Measurements from ENCODE around the gene SLC25A26.

The SLC25A26 gene

DNA sequence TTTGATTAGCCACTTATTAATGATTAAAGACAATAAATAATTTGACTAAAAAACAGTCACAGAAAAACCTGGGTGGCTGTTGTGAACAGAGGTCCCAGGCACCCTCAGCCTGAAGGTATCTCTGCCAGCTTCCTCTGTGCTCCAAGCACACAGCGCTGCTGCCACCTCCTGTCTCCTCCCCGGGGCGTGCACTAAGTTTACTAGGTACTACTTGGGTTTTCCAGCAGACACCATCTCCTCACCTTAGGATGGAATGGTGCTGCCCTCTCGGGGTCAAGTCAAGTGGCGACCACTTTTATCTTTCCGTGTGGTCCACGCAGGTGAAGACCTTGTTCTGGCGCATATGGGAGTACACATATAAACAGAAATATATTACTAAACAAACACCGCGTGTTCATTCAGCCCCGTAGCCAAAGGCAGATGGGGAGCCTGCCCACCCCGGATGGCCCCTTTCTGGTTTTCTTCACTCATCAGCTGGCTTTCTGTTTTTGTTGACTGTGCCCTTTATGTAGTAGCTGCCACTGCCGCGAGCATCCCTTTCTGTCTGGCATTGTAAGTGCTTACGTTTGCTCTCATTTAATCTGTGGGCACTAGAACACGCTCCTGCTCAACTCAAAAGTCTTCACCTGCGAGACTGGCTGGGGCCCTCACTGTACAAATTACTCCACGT, 152.0 kb downstream of the SLC25A26 start:
- no peak for DNase-seq (ENCODE audit: low read depth, low spot score)

DNA sequence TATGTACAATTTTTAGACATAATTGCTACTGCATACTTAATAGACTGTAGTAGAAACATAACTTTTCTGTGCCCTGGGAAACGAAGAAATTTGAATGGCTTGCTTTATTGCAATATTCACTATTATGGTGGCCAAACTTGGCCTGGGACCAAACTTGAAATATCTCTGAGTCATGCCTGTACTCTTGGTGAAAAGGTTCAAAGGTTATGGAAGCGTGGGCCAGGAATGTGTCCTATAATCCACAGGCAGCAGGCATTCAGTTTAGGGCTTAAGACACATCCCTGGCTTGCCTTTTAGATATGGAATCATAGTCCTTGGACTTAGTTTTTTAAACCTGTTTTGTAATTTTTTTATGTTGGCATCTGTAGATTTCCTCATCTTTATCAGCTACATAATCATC, 155.8 kb downstream of the SLC25A26 start:
- peak; percentile 57 for DNase-seq (ENCODE audit: low read depth, low spot score)

DNA sequence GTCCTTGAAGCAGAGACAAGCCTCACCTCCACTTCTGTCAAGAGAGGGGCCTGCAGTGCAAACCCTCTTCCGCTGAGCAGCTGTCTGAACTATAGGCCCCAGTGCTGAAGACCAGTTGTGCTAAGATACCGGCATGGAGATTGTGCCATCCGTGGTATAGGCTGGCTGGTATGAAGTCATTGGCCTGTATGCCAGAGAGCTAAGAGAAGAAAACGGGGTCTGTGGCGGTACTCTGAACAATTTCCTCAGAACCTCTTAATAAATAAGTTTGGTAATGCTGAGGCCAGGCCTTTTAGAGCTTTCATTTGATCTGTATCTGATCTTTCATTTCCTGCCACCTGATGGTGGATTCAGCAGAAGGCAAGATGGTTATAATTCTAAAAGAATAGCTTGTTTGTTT, 157.0 kb downstream of the SLC25A26 start:
- no peak for DNase-seq (ENCODE audit: low read depth, low spot score)

DNA sequence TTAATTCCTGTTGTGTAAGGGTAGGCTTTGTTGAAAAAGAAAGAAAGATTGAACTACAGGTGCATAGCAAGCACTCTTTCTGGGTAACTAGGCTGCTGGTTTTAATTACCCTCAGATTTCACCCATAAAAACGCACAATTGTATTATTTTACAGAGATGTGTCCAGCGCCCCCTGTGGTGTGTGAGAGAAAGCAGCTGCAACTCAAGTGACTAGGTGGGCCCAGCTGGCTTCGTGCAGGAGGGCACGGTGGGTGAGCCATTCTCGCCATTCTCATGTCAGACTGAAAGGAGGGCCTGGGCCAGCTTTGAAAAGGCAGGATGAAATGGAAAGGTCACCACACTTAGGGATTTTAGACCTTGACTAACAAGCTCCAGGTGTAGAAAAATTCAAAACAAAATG, 157.5 kb downstream of the SLC25A26 start:
- DNase-seq (ENCODE audit: low read depth, low spot score) = no peak

DNA sequence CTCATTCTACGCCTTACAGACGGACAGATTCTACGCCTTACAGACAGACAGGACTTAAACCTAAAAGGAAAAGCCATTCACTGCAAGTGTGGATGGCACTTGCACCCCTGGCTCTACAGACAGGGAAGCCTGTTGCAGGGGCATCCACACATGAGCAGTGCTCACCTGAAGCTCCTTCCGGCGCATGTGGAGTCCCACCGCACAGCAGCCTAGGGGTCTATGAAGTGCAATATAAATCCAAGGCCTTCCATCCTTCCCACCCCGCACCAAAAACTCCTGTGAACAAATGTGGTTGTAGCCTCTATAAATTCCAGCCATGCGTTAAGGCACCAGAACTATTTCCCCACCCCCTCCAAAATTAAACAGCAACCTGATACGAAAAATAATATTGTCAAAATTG, 158.8 kb downstream of the SLC25A26 start:
- DNase-seq (ENCODE audit: low read depth, low spot score) = no peak

DNA sequence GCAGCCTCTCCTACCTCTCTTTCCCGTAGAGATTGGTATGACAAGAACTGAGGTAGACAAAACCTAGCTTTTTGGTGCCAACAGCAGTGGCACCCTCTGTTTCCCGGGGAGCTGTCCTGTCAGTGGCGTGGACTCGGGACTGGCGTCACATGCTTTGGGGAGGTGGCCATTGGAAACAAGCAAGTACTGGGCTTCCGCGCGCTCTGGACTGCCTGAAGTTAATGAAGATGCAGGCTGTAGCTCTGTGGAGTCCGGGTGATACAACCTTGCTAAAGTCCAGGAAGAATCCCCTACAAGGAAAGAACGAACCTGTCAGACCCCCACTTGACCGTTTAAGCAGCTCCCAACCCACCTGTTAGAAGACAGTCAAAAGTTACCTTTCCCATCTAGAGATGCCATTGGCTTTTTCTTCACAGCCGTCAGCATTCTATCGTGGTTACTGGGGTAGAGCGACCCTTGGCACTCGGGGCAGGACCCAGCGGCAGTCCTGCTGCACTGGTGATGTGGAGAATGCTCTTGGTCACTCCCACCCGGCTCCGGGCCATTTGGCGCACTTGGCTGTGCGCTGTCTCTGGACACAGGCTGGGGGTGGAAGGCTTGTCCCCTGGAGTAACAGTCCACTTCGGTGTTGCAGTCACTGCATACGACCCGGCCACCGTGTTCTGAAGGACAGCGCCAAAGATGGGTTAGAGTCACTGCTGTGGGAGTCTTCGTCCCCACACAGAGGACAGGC, 159.6 kb downstream of the SLC25A26 start:
- DNase-seq (ENCODE audit: low read depth, low spot score) = no peak

DNA sequence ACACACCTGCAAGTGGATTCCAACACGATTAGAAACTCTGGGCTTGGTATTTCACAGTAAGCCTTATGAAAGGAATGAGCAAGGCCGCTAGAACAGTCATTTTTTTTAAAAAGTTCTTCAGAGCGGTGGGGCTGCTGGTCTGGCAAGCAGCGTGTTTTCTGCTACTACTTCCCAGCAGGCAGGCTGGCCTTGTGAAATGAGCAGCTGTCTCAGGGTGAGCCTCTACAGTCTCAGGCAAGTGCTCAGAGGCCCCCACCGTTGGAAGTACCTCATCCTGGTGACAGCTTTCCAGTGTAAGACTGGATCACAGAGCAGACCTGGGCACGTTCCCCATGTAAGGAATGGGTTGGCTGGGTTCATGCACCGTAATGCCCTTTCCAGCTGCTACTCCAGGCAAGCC, 160.8 kb downstream of the SLC25A26 start:
- DNase-seq (ENCODE audit: low read depth, low spot score) = no peak

DNA sequence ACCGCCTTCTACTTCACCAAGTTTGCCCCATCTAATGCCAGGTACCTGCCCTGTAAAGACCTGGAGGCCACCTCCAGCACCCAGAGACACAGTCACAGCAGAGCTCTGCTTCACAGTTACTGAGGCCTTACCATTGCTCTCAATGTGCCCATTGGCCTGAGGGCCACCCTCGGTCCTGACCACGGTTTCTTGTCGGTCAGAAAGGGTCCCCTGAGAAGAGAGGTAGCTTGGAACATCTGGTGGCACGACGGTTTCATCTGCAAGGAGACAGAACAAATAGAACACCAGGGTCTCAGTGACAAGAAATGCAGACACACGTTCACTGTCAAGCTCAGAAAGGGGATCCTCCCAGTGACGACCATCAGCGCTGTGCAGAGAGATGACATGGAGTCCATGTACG, 161.3 kb downstream of the SLC25A26 start:
- no peak for DNase-seq (ENCODE audit: low read depth, low spot score)

DNA sequence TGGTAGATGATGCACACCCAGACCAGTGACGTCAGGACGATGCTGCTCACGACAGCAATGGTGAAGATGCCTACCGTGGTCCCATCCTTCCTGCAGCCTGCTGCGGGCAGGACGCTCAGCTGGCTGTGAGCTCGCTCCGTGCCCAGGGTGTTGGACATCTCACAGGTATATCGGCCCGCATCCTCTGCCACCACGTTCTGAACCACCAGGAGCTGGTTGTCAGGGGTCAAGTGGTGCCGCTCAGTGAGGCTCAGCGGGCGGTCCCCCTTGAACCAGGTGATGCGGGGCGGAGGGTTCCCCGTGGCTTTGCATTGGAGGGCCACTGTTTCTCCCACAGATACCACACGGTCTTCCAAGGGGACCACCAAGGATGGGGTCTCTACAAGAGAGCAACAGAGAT, 162.2 kb downstream of the SLC25A26 start:
- no peak for DNase-seq (ENCODE audit: low read depth, low spot score)

DNA sequence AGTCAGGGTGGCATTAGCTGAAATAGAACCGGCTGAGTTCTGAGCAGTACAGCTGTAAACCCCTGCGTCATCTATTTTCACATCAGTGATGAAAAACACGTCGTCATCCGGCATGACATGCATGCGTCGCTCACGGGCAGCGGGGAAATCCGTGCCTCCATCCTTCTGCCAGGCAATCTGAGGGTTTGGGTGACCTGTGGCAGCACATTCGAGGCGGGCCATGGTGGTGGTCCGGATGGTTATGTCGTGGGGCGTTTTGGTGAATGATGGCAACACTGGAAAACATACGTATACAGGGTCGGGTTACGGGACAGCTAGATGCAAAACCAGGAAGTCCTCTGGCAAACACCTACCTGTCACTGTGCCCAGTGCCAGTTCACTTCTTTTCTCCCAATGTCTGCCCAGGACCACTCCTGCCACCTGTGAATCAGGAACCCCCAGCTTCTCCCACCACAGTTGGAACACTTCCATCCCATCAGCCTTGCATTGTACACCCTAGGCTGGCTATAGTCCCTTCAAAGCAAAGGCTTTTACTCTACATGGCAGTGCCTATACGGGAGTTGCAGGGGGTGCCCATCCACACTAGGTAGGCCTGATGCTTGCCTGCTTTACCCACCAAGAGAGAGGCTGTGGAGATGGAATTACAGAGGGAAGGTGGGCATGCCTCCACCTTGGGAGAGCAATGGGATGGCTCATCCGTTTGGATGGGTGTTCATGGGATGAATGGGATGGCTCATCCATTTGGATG, 163.4 kb downstream of the SLC25A26 start:
- DNase-seq (ENCODE audit: low read depth, low spot score) = no peak

DNA sequence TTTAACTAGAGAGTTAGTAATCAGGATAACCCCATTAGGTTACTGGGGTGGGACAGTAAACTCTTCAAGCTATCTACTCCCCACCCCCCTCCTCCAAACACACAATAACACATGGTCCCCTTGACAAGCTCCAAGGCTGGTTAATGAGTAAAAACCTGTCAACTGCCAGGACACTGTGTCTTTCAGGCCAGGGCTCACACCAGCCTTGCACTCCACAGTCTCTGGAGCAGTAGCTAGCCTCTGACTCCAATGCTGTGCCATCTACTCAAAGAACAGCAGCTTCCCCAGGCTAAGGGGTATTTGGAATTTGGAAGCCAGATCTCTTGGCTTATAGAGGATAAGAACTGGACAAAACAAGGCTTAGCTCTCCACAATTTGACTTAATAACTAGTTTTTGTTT, 164.3 kb downstream of the SLC25A26 start:
- no peak for DNase-seq (ENCODE audit: low read depth, low spot score)

DNA sequence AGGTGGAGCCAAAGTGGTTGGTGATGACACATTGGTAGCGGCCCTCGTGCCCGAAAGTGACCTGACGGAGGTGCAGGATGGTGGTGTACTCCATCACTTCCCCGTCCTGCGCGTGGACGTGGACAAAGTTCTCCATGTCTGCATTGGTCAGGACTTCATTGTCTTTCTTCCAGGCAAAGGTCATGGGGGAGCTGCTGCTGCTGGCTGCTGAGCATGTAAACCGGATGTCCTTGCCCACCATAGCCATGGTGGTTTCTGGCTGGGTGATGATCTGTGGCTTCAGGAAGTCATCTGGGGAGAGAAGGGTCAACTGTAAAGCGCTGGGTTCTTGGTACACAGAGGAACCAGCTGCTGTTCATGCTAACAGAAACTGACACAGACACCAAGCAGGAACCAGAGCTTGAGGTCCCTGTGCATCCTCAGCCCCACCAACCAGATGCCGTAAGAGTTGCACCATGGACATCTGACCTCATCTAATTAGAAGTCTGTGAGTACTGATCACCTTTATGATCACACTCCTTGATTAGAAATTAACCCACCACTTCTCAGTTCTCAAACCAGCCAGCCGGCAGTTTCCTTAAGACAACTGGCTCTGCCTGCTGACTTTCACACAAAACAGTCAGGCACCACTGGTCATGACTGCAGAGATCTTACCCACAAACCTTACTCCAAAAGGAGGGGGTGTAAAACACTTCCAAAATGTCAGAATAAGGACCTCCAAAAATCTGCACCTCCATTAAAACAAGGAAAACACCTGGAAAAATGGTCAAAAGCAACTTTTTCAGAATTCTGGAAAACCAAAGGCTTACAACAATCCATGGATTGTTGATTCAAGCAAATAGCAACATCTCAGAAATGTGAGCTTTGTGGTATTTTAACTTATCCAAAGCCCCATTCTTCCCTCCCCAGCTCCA, 165.5 kb downstream of the SLC25A26 start:
- no peak for DNase-seq (ENCODE audit: low read depth, low spot score)

DNA sequence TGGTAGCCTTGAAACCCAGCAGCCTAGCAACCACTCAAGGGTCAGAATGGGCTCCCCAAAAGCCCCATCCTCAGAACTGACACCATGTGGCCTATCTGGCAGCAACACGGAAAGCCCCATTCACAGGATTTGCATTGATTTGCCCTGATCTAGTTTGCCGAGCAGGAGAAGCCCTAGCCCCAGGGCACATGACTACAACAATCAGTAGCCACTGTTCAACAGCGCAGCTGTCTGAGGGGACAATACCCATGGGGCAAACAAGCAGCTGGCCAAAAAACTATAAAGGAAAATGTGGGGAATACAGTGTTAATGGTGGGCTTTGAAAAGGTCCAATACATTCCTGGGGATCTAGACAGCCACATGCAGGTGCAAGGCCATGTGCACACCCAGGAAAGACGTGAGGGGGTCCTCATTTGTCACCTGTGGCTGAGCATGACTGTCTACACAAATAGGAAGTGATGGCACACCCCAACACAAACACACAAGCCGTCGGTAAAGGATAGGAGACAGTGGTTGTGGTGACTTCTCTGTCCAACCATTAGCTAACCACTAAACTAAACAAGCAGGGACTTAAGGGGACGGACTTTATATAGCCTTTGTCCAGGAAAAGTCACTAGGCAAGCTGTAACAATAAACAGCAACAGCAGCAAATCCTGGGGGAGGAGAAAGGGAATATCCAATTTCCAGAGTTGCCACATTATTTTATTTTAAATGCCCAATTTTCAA, 166.3 kb downstream of the SLC25A26 start:
- no peak for DNase-seq (ENCODE audit: low read depth, low spot score)

DNA sequence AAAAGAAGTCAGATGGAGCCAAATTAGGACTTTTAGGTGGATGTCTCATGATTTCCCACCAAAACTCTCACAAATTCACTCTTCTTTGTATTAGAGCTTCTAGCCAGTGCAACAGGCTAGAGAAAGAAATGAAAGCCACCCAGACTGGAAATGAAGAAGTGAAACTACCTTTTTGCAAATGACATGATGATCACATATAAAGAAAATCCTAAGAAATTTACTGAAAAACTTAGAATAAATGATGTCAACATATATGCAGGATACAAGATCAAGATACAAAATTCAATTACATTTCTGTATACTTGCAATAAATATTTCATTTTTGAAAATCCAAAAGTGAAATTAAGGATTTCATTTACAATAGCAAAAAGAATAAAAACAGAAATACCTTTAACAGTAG, 169.2 kb downstream of the SLC25A26 start:
- no peak for DNase-seq (ENCODE audit: low read depth, low spot score)

DNA sequence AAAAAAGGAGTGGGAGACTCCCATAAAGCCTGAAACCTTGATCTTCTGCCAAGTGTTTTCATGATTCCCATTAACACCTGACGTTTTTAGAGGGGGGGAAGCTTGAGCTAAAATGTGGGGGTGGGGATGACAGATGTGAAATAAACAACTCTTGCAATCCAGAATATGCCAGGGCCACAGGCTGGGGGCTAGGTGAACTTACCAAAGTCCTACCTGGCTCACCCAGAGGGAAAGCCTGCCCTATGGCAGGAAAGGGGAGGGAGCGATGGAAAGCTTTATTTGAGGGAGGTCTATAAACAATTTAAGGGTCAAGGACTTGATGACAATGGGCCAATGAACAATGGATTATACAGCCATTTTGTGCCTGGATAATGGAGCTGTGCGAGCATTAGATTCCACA, 171.7 kb downstream of the SLC25A26 start:
- DNase-seq (ENCODE audit: low read depth, low spot score) = no peak

DNA sequence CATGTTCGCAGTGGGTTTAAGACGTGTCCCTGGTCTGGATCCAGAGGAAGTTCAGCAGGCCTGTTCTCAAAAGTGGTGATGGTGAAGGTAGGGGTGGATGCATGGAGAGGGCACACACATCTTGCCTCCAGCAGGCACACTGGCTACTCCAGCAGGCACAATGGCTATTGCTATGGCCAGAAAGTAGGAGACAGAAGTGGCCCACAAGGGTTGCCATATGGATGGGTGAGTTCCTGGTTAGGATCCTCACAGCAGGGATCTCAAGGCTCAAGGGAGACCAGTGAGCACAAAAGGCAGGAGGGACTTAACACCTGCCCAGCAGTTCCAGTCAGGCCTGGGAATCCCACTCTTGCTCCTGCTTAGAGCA, 172.1 kb downstream of the SLC25A26 start:
- DNase-seq (ENCODE audit: low read depth, low spot score) = no peak

DNA sequence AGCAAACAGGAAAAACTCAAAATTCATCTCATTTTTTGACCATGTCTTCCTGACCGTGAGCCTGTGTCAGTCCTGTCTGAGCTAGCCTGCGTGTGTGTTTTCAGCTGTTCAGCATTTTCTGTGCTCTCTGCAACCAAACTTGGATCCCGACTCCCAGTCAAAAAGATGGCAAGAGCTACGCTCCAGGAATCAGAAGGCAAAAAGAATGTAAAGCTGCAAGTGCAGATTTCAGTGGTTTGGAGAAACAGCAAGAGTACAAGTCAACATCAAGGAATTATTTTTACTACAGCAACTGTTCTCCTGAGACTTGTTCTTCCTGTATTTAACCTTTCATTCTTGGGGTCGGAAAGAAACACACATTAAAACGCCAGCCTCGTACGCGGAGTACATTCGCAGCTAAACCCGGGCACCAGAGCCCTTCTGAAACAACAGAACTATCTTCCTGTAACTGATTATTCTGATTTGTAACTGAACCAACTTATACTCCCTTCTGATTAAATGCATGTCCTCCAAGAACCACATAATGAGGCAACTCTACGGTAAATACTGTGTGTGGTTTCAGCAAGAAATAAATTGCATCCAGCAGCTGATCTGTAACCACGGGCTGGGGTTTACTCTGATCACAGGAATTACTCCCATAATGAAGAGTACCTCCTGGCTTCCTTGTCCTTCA, 172.7 kb downstream of the SLC25A26 start:
- DNase-seq (ENCODE audit: low read depth, low spot score) = peak; percentile 79

DNA sequence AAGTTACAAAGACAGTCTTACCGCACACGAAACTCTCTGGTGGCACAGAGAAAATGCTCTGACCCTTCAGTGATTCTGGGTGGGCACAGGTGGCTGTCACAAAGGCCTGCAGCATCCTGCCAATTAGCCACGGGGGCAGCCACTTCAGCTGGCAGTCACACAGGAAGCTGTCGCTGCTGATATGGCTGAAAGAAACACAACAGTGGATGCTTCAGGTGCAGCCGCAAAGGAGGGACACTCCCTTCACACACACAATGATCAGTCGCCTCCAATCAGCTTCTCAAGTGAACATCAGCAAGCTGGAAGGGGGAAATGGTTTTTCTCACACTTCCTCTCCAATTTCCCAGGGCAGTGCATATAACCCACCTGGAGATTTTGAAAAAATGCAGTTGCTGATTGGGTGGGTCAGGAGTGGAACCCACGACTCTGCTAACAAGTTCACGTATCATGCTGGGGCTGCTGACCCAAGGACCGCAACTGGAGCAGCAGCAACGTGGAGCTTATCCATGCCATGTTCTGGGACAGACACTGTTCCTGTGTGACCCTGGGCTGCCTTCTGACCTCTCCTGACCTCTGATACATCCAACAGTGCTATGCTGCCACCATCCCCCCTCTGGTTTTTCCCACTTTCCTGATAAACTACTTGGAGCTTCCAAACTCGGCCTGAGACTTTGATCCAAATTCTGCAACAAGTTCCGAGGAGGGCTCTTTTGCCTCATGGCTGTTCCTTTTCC, 173.4 kb downstream of the SLC25A26 start:
- DNase-seq (ENCODE audit: low read depth, low spot score) = no peak

DNA sequence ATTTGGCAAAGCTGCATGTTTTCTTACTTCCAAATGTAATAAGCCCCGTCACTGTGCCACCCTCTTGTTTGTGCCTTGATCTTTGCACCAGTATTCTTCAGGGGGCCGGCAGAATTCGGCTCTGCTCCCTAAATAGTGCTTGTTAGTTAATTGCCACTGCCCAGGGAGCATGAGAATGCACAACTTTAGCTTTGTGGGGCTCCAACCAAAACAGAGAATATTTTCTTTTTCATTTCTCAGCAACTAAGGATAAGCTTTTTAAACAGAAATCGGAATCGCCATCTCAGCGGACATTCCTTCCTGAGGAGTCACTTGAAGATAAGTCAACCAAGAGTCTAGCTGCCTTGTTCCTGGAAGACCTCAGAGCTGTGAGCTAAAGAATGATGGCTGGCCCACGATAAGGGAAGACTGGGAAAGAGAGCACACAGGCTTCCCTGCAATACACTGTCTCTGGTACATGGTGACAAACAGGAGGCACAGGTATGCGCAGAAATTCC, 174.0 kb downstream of the SLC25A26 start:
- no peak for DNase-seq (ENCODE audit: low read depth, low spot score)

DNA sequence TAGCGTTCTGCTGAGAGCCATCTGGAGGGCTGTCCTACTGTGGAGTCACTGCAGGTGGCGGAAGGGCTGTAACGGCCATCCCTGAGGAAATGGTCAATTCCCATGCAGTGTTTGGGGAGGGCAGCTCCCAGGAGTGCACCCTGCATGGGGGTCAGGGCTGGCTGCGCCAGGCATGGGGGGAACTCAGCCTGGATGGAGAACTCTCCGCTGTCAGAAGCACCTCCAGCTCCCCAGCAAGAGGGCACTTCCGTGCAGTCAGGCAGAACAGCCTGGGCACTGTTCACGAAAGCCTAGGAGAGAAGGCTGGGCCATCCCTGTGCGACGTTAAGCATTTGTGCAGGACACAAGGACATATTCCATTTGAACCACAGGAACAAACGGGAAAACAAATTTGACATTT, 174.8 kb downstream of the SLC25A26 start:
- DNase-seq (ENCODE audit: low read depth, low spot score) = no peak

All from smooth muscle cell of the brain vasculature (primary cell).